Astrocyte of the spinal cord (primary cell): ENCODE results near the gene CD22.

Experiments
- DNase-seq: peaks from one replicate; pipeline ENCODE4 v3.0.0; 2011; ENCODE audit warnings: low read depth, low spot score
- H3K4me3 ChIP-seq: 2 replicates; pipeline ENCODE4 v1.5.1; 2011; ENCODE audit warnings: low read depth, mild to moderate bottlenecking, low read length, moderate library complexity
- in situ Hi-C: cut with HindIII; loops from 2 replicates; pipeline ENCODE4 v1.10.0; 2017; ENCODE audit warnings: low sequenced_read_pairs
- TF ChIP-seq, protein P1 (sequence below): IDR thresholded peaks from 2 replicates; pipeline ENCODE4 v1.5.1; 2012; ENCODE audit warnings: low read depth, mild to moderate bottlenecking, low read length, inconsistent platforms

Gene CD22

DNA sequence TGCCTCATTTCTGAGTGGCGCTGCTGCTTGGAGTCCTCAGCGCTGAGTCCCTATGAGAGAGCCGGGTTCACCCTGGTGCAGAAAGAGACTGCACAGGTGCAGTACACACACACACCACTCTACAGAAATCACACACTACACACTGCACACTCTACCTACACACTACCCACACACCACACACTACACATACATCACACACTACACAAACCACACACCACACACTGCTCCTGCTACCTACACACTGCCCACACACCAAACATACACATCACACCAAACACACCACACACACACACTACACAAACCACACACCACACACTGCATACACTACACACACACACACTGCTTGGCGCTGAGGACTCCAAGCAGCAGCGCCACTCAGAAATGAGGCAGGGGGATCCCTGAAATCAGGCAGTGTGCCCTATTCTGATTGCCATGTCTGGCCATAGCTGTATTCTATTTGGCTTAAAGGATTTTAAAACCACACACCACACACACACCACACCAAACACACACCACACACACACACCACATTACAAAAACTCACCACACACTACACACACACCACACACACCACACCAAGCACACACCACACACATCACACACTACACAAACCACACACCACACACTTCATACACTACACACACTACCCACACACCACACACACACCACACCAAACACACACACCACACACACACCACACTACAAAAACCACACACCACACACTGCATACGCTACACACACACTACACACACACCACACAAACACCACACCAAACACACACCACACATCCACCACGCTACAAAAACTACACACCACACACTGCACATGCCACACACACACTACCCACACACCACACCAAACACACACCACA, 32.1 kb upstream of the CD22 start:
- no peak overlapping the region for H3K4me3 ChIP-seq
- TF ChIP-seq, protein P1, sequence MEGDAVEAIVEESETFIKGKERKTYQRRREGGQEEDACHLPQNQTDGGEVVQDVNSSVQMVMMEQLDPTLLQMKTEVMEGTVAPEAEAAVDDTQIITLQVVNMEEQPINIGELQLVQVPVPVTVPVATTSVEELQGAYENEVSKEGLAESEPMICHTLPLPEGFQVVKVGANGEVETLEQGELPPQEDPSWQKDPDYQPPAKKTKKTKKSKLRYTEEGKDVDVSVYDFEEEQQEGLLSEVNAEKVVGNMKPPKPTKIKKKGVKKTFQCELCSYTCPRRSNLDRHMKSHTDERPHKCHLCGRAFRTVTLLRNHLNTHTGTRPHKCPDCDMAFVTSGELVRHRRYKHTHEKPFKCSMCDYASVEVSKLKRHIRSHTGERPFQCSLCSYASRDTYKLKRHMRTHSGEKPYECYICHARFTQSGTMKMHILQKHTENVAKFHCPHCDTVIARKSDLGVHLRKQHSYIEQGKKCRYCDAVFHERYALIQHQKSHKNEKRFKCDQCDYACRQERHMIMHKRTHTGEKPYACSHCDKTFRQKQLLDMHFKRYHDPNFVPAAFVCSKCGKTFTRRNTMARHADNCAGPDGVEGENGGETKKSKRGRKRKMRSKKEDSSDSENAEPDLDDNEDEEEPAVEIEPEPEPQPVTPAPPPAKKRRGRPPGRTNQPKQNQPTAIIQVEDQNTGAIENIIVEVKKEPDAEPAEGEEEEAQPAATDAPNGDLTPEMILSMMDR: no peak
- in situ Hi-C loops: no loop called here
- no peak for DNase-seq

DNA sequence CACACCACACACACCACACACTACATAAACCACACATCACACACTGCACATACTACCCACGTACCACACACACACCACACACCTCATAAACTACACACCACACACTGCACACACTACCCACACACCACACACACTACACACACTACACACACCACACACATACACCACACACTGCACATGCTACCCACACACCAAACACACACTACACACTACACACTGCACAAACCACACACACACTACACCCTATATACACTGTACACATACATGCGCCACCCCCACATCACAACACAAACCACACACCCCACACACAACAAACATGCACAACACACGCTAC, 31.5 kb upstream of the CD22 start:
- H3K4me3 ChIP-seq: no peak overlapping the region
- in situ Hi-C loops: no loop called here
- TF ChIP-seq, protein P1: no peak
- no peak for DNase-seq

DNA sequence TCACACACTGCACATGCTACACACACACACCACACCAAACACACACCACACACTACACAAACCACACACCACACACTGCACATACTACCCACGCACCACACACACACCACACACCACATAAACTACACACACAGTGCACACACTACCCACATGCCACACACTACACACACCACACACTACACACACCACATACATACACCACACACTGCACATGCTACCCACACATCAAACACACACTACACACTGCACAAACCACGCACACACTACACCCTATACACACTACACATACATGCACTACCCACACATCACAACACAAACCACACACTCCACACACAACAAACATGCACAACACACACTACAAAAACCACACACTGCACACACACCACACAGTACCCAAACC, 31.1 kb upstream of the CD22 start:
- TF ChIP-seq, protein P1: no peak
- H3K4me3 ChIP-seq: no peak overlapping the region
- DNase-seq: no peak
- in situ Hi-C loops: no loop called here

DNA sequence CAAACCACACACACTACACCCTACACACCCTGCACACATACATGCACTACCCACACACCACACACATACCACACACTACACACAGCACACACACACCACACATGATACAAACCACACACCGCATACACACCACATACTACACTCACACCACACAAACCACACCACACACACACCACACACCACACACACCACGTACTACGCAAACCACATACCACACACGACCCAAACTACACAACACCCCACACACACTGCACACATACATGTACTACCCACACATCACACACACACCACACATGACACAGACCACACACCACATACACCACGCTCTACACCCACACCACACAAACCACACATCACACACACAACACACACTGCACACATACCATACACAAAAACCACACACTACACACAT, 30.4 kb upstream of the CD22 start:
- in situ Hi-C loops: no loop called here
- no peak overlapping the region for H3K4me3 ChIP-seq
- TF ChIP-seq, protein P1: no peak
- no peak for DNase-seq

DNA sequence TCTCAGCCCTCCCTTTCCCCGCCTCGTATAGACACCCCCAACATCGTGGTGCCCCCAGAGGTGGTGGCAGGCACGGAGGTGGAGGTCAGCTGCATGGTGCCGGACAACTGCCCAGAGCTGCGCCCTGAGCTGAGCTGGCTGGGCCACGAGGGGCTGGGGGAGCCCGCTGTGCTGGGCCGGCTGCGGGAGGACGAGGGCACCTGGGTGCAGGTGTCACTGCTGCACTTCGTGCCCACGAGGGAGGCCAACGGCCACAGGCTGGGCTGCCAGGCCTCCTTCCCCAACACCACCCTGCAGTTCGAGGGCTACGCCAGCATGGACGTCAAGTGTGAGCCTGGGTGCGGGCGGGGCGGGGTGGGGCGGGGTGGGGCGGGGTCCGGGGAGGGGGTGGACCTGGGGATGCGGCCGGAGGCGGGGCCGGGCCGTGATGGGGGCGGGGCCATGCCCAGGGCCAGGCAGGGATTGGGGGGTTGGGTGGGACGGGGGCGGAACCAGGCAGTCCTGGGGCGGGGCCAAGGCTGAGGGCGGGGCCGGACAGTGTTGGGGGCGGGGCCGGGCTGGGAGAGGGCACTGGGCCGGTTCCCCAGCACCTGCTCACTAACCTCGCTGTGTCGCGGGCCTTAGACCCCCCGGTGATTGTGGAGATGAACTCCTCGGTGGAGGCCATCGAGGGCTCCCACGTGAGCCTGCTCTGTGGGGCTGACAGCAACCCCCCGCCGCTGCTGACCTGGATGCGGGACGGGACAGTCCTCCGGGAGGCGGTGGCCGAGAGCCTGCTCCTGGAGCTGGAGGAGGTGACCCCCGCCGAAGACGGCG, 29.3 kb upstream of the CD22 start:
- DNase-seq: no peak
- H3K4me3 ChIP-seq: no peak overlapping the region
- TF ChIP-seq, protein P1: no peak
- in situ Hi-C loops: no loop called here

DNA sequence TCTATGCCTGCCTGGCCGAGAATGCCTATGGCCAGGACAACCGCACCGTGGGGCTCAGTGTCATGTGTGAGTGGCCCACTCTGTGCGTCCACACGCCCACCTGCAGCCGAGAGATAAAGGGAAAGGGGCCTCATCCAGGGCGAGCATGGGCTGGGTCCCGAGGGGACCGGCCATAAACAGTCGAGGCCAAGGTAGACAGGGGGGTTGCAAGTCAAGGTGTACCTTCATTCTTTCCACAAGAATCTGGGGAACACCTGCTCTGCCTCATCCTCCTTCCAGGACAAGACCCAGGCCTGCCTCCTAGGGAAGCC, 28.7 kb upstream of the CD22 start:
- no peak overlapping the region for H3K4me3 ChIP-seq
- TF ChIP-seq, protein P1: no peak
- in situ Hi-C loops: no loop called here
- DNase-seq: no peak
